Mucosa of stomach (tissue), 1 donor: ENCODE results near the gene WRNIP1.
"Not testable (repeated sequence)": the region's sequence is repeated elsewhere in the genome, so short reads cannot be mapped to it uniquely, and the experiment has no call there.

ENCODE experiments used
- H3K27me3 ChIP-seq: one replicate; pipeline ENCODE4 v1.7.0; 2013; ENCODE audit warnings: mild to moderate bottlenecking, low read length; ENCODE audit not compliant: control insufficient read depth, insufficient read depth
- H3K36me3 ChIP-seq: one replicate; pipeline ENCODE4 v1.7.0; 2013; ENCODE audit warnings: low read length; ENCODE audit not compliant: control insufficient read depth, insufficient read depth
- H3K4me1 ChIP-seq: one replicate; pipeline ENCODE4 v1.7.0; 2013; ENCODE audit warnings: mild to moderate bottlenecking, low read length; ENCODE audit not compliant: control insufficient read depth, insufficient read depth
- H3K4me3 ChIP-seq: one replicate; pipeline ENCODE4 v1.7.0; 2013; ENCODE audit warnings: low read length
- H3K9ac ChIP-seq: one replicate; pipeline ENCODE4 v1.7.0; 2013; ENCODE audit warnings: mild to moderate bottlenecking, low read length, moderate library complexity
- H3K9me3 ChIP-seq: one replicate; pipeline ENCODE4 v1.7.0; 2013; ENCODE audit warnings: mild to moderate bottlenecking, low read length, moderate library complexity; ENCODE audit not compliant: control insufficient read depth
- donor health status: Pancreatic carcinoma.

WRNIP1 gene

DNA sequence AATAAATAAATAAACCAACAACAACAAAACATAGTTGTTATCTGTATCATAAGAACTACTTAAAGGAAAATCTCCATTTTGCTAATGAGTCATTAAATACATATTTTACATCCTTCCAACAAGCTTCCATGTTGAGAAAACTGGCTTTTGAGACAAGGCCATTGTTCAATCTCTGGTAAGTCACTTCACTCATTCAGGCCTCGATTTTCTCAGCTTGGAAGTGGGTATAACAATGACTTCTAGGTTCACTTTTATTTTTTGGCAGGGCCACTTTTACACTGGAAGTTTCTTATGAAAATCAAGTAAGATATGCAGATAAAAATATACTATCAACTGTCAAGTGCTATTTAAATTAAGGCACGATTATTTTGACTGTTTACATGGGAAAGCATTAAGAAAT lies 30.0 kb downstream of the WRNIP1 start:
- H3K9ac ChIP-seq, result no peak overlapping the region
- H3K4me1 ChIP-seq, result peaks cover 34% of the 10 kb centered on the region

DNA sequence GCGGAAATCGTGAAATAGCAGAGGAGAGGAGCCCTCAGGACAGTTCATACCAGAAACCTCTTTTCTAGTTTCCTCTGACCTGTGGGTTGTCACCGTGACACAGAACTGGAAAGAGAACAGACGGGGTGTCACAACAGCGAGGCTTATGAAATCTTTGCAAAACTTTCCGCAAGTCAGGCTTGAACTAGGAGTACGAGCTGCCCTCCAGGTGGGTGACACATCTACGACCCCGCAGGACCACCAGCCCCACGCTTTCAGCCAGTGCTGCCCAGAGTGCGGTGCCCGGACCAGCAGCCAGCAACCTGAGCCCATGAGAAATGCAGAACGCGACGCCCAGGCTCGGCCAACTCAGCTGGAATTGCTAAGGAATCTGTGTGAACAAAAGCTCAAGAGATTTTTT lies 30.8 kb downstream of the WRNIP1 start:
- no peaks in the 10 kb centered on the region for H3K27me3 ChIP-seq
- peaks cover 32% of the 10 kb centered on the region for H3K4me1 ChIP-seq
- H3K4me3 ChIP-seq, result no peak overlapping the region
- H3K9me3 ChIP-seq, result no peaks in the 10 kb centered on the region
- no peaks in the 10 kb centered on the region for H3K36me3 ChIP-seq
- no peak overlapping the region for H3K9ac ChIP-seq

More for the DNA sequence above, 30.0 kb downstream of the WRNIP1 start:
- Histone ChIP-seq H3K9me3 (no peaks in the 10 kb centered on the region), H3K4me3 (no peak overlapping the region), H3K27me3 (no peaks in the 10 kb centered on the region), H3K36me3 (no peaks in the 10 kb centered on the region)

DNA sequence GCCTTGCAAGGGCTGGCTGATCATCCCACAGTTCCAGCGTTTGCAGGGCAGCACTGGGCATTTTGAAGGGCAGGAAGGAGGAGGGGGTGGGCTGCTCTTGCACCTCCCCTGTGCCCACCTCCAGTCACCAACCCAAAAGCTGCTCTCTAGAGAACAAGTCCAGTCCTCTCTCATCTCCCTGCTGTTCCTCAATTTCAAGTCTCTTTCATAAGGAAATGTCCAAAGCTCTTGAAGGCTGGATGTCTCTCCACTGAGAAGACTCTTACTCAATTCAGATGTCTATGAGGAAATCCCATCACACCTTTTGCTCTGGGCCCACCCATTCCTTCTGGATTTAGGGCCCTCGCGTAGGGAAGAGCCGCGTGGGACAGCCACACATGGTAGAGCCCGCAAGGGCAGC lies 31.7 kb downstream of the WRNIP1 start:
- Histone ChIP-seq H3K9me3 (no peaks in the 10 kb centered on the region), H3K36me3 (no peaks in the 10 kb centered on the region), H3K4me3 (no peak overlapping the region), H3K9ac (no peak overlapping the region), H3K4me1 (peaks cover 25% of the 10 kb centered on the region), H3K27me3 (no peaks in the 10 kb centered on the region)

DNA sequence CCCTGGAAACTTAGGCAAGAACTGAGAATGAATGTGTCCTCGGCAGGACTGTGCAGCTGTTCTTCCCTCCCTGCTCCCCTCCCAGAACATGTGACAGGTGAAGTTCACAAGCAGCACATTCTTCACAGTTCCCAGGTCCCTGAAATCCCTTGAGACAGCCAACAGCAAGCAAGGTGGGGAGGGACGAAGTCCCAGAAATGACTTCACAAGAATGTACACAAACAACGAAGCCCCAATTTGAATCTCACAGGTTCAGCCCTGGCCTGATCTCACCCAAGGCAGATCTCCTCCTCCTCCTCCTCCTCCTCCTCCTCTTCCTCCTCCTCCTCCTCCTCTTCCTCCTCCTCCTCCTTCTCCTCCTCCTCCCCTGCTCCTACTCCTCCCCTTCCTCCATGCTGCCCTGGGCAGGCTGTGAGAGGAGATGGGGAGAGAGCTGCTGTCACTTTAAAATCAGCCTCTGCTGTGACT lies 32.4 kb downstream of the WRNIP1 start:
- H3K4me1 ChIP-seq, result peaks cover 22% of the 10 kb centered on the region
- no peak overlapping the region for H3K4me3 ChIP-seq
- no peak overlapping the region for H3K9ac ChIP-seq
- no peaks in the 10 kb centered on the region for H3K9me3 ChIP-seq
- no peaks in the 10 kb centered on the region for H3K27me3 ChIP-seq
- no peaks in the 10 kb centered on the region for H3K36me3 ChIP-seq

DNA sequence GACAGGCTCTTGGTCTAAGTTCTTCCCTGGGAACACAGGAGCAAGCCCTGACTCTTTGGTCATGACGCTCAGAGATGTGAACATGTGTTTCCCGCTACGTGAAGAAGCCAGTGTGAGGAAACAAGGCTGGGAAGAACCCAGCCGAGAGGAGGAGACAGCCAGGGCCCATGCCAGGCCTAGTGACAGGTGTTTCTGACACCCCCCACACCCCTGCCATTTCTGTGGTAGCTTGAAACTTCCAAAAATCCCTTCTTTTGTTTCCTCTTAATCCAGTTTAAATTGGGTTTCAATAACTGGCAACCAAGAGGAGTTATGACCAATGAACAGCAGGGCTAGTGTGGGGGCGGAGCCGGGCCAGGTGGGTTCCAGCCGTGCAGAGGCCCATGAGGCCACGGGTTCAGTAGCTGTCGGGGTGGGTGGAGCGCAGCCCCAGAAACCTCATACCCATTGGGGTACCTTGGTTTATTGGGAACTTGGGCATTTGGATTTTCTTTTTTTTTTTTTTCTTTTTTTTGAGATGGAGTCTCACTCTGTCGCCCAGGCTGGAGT lies 33.5 kb downstream of the WRNIP1 start:
- Histone ChIP-seq H3K4me3 (no peak overlapping the region), H3K9ac (no peak overlapping the region), H3K9me3 (no peaks in the 10 kb centered on the region), H3K36me3 (no peaks in the 10 kb centered on the region), H3K27me3 (no peaks in the 10 kb centered on the region), H3K4me1 (peaks cover 19% of the 10 kb centered on the region)

DNA sequence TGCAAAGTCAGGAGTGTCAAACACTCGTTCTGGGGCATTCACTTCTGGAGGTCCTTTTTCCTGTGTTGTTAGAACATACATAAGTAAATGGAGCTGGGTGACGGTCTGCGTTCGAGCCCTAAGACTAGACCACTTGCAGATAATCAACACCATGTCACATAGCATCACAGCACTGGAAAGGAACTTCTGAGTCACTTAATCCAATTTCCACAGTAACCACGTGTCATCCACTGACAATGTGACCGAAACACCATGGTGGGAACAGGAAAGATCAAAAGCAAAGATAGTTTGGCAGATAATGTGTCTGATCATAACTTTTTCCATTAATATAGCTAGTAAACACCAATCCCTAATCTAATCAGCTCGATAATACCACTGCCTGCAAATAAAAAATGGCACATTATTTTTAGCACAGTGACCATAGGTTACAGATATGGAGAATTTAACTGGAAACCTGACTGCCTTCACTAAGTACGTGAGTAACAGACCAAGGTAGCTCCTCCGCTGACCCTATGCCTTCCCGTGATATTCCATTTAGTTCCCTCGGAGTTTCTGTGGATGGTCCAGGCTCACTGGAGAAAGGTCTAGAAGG lies 34.8 kb downstream of the WRNIP1 start:
- no peaks in the 10 kb centered on the region for H3K9me3 ChIP-seq
- no peaks in the 10 kb centered on the region for H3K36me3 ChIP-seq
- no peak overlapping the region for H3K9ac ChIP-seq
- H3K27me3 ChIP-seq, result no peaks in the 10 kb centered on the region
- H3K4me3 ChIP-seq, result no peak overlapping the region
- peaks cover 11% of the 10 kb centered on the region for H3K4me1 ChIP-seq

DNA sequence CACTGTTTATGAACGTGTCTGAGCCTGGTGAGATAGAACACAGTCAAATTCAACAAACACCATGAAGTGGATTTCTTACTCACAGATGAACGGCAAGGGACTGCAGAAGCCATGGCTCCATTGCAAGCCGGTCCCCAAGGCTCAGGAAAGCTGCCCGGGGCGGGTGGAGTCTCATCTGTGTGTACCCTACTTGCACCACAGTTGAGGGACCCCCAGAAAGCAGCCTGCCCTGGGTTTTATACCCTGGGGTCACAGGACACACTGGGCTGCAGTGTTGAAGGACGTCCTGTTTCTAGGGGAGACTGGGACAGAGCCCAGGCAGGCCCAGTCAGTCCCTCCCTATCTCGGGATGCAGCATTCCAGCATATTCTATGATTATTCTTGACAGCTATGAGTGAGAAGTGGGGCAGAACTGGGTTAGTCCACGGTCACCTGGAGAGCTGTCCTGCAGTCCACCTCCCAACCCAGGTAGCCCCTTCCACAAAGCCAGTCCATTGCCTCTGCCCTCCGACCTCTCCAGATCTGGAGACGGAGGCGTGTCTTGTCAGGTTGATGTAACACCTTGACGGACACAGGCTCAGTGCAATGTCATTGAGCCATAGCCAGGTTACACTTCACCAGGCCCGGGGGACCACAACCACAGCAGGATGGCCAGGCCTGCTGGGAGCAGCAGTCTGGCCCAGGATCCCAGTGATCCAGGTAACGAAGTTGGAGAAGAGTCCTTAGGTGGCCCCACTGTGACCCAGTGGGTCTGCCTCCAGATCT lies 35.5 kb downstream of the WRNIP1 start:
- Histone ChIP-seq H3K36me3 (no peaks in the 10 kb centered on the region), H3K4me3 (no peak overlapping the region), H3K27me3 (no peaks in the 10 kb centered on the region), H3K9ac (no peak overlapping the region), H3K9me3 (no peaks in the 10 kb centered on the region), H3K4me1 (peaks cover 11% of the 10 kb centered on the region)

DNA sequence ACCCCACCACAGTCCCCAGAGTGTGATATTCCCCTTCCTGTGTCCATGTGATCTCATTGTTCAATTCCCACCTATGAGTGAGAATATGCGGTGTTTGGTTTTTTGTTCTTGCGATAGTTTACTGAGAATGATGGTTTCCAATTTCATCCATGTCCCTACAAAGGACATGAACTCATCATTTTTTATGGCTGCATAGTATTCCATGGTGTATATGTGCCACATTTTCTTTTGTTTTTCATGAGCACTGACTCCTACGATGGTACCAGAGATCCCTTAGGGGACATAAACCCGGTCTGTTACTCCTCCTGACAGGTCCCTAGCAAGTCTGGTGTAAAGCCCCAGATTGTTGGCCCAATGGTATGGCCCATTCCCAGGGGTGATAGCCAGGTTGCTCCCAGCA lies 36.5 kb downstream of the WRNIP1 start:
- H3K27me3 ChIP-seq, H3K9ac ChIP-seq, H3K9me3 ChIP-seq, H3K36me3 ChIP-seq, H3K4me3 ChIP-seq: not testable (repeated sequence)
- H3K4me1 ChIP-seq, result peaks cover 11% of the 10 kb centered on the region

DNA sequence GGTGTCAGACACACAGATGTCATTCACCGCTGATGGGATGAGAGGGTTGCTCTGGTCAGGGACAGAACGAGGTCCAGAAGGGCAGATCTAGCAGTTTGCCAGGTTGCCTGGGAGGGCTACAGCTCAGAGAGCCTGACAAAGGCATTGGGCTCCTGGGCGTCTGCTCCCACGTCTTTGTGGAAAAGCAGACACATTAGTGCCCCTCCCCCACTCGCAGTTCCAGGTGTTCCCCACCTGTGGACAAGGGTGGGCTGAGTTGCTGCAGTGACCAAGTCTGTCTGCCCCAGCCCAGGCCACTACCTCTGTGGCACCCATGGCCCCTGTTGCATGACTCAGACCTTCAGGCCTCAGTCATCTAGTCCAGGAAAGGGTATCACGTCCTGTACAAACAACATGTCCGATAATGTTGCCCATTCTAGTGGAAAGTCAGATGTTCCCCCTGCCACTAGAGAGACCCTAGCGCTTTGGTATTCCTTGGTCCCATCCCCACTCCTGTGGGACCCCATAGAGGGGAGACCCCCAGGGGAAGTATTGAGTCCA lies 37.4 kb downstream of the WRNIP1 start:
- H3K4me1 ChIP-seq, result peaks cover 7% of the 10 kb centered on the region
- H3K9ac ChIP-seq, result no peak overlapping the region
- no peaks in the 10 kb centered on the region for H3K9me3 ChIP-seq
- no peak overlapping the region for H3K4me3 ChIP-seq
- no peaks in the 10 kb centered on the region for H3K27me3 ChIP-seq
- H3K36me3 ChIP-seq, result no peaks in the 10 kb centered on the region

DNA sequence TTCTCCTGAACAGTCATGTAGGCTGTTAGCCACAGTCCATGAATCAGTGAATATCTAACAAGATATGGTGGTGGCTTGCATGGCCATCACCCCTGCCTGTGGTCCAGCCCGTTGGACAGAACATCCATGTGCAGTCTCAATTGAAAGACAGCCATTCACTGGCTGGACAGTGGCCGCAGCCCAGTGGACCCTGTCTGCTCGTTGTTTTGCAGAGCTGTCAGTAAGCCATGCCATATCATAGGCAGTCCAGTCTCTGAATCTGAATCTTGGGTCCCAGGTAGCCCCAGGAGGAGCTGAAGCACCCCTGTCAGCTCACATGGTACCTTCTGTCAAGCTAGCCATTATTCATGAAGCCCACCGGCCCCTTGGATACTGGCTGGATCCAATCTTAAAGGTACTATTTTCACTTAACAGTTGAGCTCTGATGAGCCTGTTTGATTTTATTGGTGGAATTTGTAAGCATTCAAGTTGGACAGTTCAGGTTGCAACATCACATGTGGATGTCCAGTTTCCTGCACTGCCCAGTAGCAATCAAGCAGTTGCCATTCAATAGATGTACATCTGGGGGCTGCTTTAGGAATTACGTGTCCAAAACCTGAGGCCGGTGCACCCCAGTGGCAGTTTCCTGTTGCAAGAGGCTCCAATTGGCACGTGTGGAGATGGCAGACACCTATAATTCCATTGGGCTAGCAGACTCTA lies 38.7 kb downstream of the WRNIP1 start:
- Histone ChIP-seq H3K9me3 (no peaks in the 10 kb centered on the region), H3K27me3 (no peaks in the 10 kb centered on the region), H3K36me3 (no peaks in the 10 kb centered on the region), H3K9ac (no peak overlapping the region), H3K4me3 (no peak overlapping the region), H3K4me1 (peaks cover 5% of the 10 kb centered on the region)

DNA sequence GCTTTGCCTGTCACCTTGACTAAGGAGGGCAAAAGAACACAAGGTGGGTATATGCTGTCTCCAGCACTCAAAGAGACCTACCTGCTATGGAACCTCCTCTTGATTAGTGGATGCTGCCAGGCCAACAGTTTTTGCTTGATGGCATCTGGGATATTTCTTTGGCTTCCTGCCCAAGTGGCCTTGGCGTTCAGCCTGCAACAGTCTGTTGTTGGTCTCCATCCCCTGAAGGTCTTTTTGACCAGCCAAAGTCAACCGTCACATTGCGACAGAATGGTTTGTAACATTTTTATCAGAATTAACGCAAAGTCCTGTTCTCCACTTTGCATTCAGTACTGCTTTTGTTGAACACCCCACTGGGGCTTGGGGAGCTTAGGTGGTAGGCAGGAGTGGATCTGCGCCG lies 39.3 kb downstream of the WRNIP1 start:
- Histone ChIP-seq H3K27me3 (no peaks in the 10 kb centered on the region), H3K9ac (no peak overlapping the region), H3K36me3 (no peaks in the 10 kb centered on the region), H3K9me3 (no peaks in the 10 kb centered on the region), H3K4me1 (peaks cover 9% of the 10 kb centered on the region), H3K4me3 (no peak overlapping the region)

DNA sequence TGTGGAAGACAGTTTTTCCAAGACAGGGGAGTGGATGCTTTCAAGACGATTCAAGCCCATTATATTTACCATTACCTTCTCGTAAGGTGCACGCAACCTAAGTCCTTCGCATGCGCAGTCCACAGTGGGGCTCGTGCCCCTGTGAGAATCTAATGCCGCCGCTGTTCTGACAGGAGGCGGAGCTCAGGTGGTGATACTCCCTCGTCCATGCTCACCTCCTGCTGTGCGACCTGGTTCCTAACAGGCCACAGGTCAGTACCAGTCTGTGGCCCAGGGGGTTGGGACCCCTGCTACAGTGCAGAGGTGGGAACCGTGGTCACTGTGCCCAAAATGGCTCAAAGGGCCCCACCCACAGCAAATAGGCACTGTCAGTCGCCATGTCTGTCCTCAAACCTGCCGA lies 39.8 kb downstream of the WRNIP1 start:
- H3K9me3 ChIP-seq, result no peaks in the 10 kb centered on the region
- H3K36me3 ChIP-seq, result no peaks in the 10 kb centered on the region
- no peaks in the 10 kb centered on the region for H3K27me3 ChIP-seq
- no peak overlapping the region for H3K4me3 ChIP-seq
- peaks cover 14% of the 10 kb centered on the region for H3K4me1 ChIP-seq
- no peak overlapping the region for H3K9ac ChIP-seq
